ENCODE data around the gene RALGPS1.

The RALGPS1 gene

GRCh38 chr9:126914458-126915280 is at the start of gene RALGPS1:
TSS of gene RALGPS1 (plus strand) at chr9:126914782. CDS start at chr9:126962290, 47,508 bp downstream.
- Histone ChIP-seq H3K4me1 (ENCODE audit: control insufficient read depth, low read depth, low read length) (peaks cover 19% of the 10 kb centered on the region), H3K36me3 (ENCODE audit: control insufficient read depth, low read depth, low read length) (no peaks in the 10 kb centered on the region), H3K4me3 (ENCODE audit: low read length) (peak within 1 kb of the TSS; percentile 63), H3K27ac (ENCODE audit: low read length) (no peak within 1 kb of the TSS), H3K27me3 (ENCODE audit: control insufficient read depth, insufficient read depth, low read length) (peaks cover 32% of the 10 kb centered on the region), H3K9ac (ENCODE audit: low read length) (no peak within 1 kb of the TSS), H3K9me3 (ENCODE audit: control insufficient read depth, low read depth, low read length) (no peaks in the 10 kb centered on the region)

GRCh38 chr9:126869368-126869767 is 45.2 kb upstream of the RALGPS1 start:
- Histone ChIP-seq H3K9me3 (ENCODE audit: control insufficient read depth, low read depth, low read length) (no peaks in the 10 kb centered on the region), H3K4me3 (ENCODE audit: low read length) (no peak overlapping the region), H3K27ac (ENCODE audit: low read length) (no peak overlapping the region), H3K27me3 (ENCODE audit: control insufficient read depth, insufficient read depth, low read length) (no peaks in the 10 kb centered on the region), H3K9ac (ENCODE audit: low read length) (no peak overlapping the region), H3K36me3 (ENCODE audit: control insufficient read depth, low read depth, low read length) (peaks cover 10% of the 10 kb centered on the region), H3K4me1 (ENCODE audit: control insufficient read depth, low read depth, low read length) (no peaks in the 10 kb centered on the region)

GRCh38 chr9:126872516-126872915 is 42.1 kb upstream of the RALGPS1 start:
- Histone ChIP-seq H3K27me3 (ENCODE audit: control insufficient read depth, insufficient read depth, low read length) (no peaks in the 10 kb centered on the region), H3K4me3 (ENCODE audit: low read length) (no peak overlapping the region), H3K4me1 (ENCODE audit: control insufficient read depth, low read depth, low read length) (no peaks in the 10 kb centered on the region), H3K27ac (ENCODE audit: low read length) (no peak overlapping the region), H3K9me3 (ENCODE audit: control insufficient read depth, low read depth, low read length) (no peaks in the 10 kb centered on the region), H3K36me3 (ENCODE audit: control insufficient read depth, low read depth, low read length) (no peaks in the 10 kb centered on the region), H3K9ac (ENCODE audit: low read length) (no peak overlapping the region)

- Histone ChIP-seq H3K4me3 (ENCODE audit: low read length) (no peak overlapping the region), H3K9ac (ENCODE audit: low read length) (no peak overlapping the region), H3K27me3 (ENCODE audit: control insufficient read depth, insufficient read depth, low read length) (no peaks in the 10 kb centered on the region), H3K9me3 (ENCODE audit: control insufficient read depth, low read depth, low read length) (no peaks in the 10 kb centered on the region), H3K27ac (ENCODE audit: low read length) (no peak overlapping the region), H3K4me1 (ENCODE audit: control insufficient read depth, low read depth, low read length) (no peaks in the 10 kb centered on the region), H3K36me3 (ENCODE audit: control insufficient read depth, low read depth, low read length) (peaks cover 8% of the 10 kb centered on the region)
Measured at GRCh38 chr9:126874546-126875314, 39.9 kb upstream of the RALGPS1 start.

GRCh38 chr9:126875756-126876510 is 38.6 kb upstream of the RALGPS1 start:
- no peak overlapping the region for H3K9ac ChIP-seq (ENCODE audit: low read length)
- H3K9me3 ChIP-seq (ENCODE audit: control insufficient read depth, low read depth, low read length), result no peaks in the 10 kb centered on the region
- peaks cover 20% of the 10 kb centered on the region for H3K36me3 ChIP-seq (ENCODE audit: control insufficient read depth, low read depth, low read length)
- no peak overlapping the region for H3K4me3 ChIP-seq (ENCODE audit: low read length)
- no peaks in the 10 kb centered on the region for H3K27me3 ChIP-seq (ENCODE audit: control insufficient read depth, insufficient read depth, low read length)
- H3K27ac ChIP-seq (ENCODE audit: low read length), result no peak overlapping the region
- H3K4me1 ChIP-seq (ENCODE audit: control insufficient read depth, low read depth, low read length), result no peaks in the 10 kb centered on the region

GRCh38 chr9:126876531-126876930 is 38.1 kb upstream of the RALGPS1 start:
- Histone ChIP-seq H3K4me1 (ENCODE audit: control insufficient read depth, low read depth, low read length) (no peaks in the 10 kb centered on the region), H3K9ac (ENCODE audit: low read length) (no peak overlapping the region), H3K9me3 (ENCODE audit: control insufficient read depth, low read depth, low read length) (no peaks in the 10 kb centered on the region), H3K4me3 (ENCODE audit: low read length) (no peak overlapping the region), H3K36me3 (ENCODE audit: control insufficient read depth, low read depth, low read length) (peaks cover 23% of the 10 kb centered on the region), H3K27ac (ENCODE audit: low read length) (no peak overlapping the region), H3K27me3 (ENCODE audit: control insufficient read depth, insufficient read depth, low read length) (no peaks in the 10 kb centered on the region)

- no peaks in the 10 kb centered on the region for H3K4me1 ChIP-seq (ENCODE audit: control insufficient read depth, low read depth, low read length)
- H3K36me3 ChIP-seq (ENCODE audit: control insufficient read depth, low read depth, low read length), result peaks cover 26% of the 10 kb centered on the region
- no peaks in the 10 kb centered on the region for H3K27me3 ChIP-seq (ENCODE audit: control insufficient read depth, insufficient read depth, low read length)
- H3K9me3 ChIP-seq (ENCODE audit: control insufficient read depth, low read depth, low read length), result no peaks in the 10 kb centered on the region
- no peak overlapping the region for H3K9ac ChIP-seq (ENCODE audit: low read length)
- no peak overlapping the region for H3K4me3 ChIP-seq (ENCODE audit: low read length)
- no peak overlapping the region for H3K27ac ChIP-seq (ENCODE audit: low read length)
Measured at GRCh38 chr9:126877418-126877817, 37.2 kb upstream of the RALGPS1 start.

- H3K27me3 ChIP-seq (ENCODE audit: control insufficient read depth, insufficient read depth, low read length), result no peaks in the 10 kb centered on the region
- no peaks in the 10 kb centered on the region for H3K9me3 ChIP-seq (ENCODE audit: control insufficient read depth, low read depth, low read length)
- H3K9ac ChIP-seq (ENCODE audit: low read length), result no peak overlapping the region
- H3K4me1 ChIP-seq (ENCODE audit: control insufficient read depth, low read depth, low read length), result no peaks in the 10 kb centered on the region
- H3K4me3 ChIP-seq (ENCODE audit: low read length), result no peak overlapping the region
- H3K27ac ChIP-seq (ENCODE audit: low read length), result no peak overlapping the region
- peaks cover 27% of the 10 kb centered on the region for H3K36me3 ChIP-seq (ENCODE audit: control insufficient read depth, low read depth, low read length)
Measured at GRCh38 chr9:126879288-126879687, 35.3 kb upstream of the RALGPS1 start.

GRCh38 chr9:126880226-126880946 is 34.2 kb upstream of the RALGPS1 start:
- H3K4me1 ChIP-seq (ENCODE audit: control insufficient read depth, low read depth, low read length), result no peaks in the 10 kb centered on the region
- no peaks in the 10 kb centered on the region for H3K27me3 ChIP-seq (ENCODE audit: control insufficient read depth, insufficient read depth, low read length)
- no peaks in the 10 kb centered on the region for H3K9me3 ChIP-seq (ENCODE audit: control insufficient read depth, low read depth, low read length)
- no peak overlapping the region for H3K27ac ChIP-seq (ENCODE audit: low read length)
- H3K36me3 ChIP-seq (ENCODE audit: control insufficient read depth, low read depth, low read length), result peaks cover 27% of the 10 kb centered on the region
- no peak overlapping the region for H3K9ac ChIP-seq (ENCODE audit: low read length)
- H3K4me3 ChIP-seq (ENCODE audit: low read length), result no peak overlapping the region

GRCh38 chr9:126880947-126881332 is 33.6 kb upstream of the RALGPS1 start:
- Histone ChIP-seq H3K27ac (ENCODE audit: low read length) (no peak overlapping the region), H3K4me1 (ENCODE audit: control insufficient read depth, low read depth, low read length) (peaks cover 3% of the 10 kb centered on the region), H3K27me3 (ENCODE audit: control insufficient read depth, insufficient read depth, low read length) (no peaks in the 10 kb centered on the region), H3K4me3 (ENCODE audit: low read length) (no peak overlapping the region), H3K9ac (ENCODE audit: low read length) (no peak overlapping the region), H3K36me3 (ENCODE audit: control insufficient read depth, low read depth, low read length) (peaks cover 27% of the 10 kb centered on the region), H3K9me3 (ENCODE audit: control insufficient read depth, low read depth, low read length) (no peaks in the 10 kb centered on the region)

GRCh38 chr9:126882746-126883145 is 31.8 kb upstream of the RALGPS1 start:
- no peak overlapping the region for H3K27ac ChIP-seq (ENCODE audit: low read length)
- H3K4me1 ChIP-seq (ENCODE audit: control insufficient read depth, low read depth, low read length), result peaks cover 8% of the 10 kb centered on the region
- no peak overlapping the region for H3K9ac ChIP-seq (ENCODE audit: low read length)
- peaks cover 27% of the 10 kb centered on the region for H3K36me3 ChIP-seq (ENCODE audit: control insufficient read depth, low read depth, low read length)
- H3K27me3 ChIP-seq (ENCODE audit: control insufficient read depth, insufficient read depth, low read length), result no peaks in the 10 kb centered on the region
- H3K4me3 ChIP-seq (ENCODE audit: low read length), result no peak overlapping the region
- H3K9me3 ChIP-seq (ENCODE audit: control insufficient read depth, low read depth, low read length), result no peaks in the 10 kb centered on the region

Data from iPS-18a (cell line).